HepG2 (cell line): ENCODE measurements around the gene NINL. TPM values are rescaled to one million over a fixed set of nuclear protein-coding genes. Genes with fewer than 3 reads are reported as not detected.
A peak's percentile ranks its signal among the peaks of the same experiment; 100 is the strongest.

ENCODE experiments used
- ATAC-seq: fragments of 200-7000 bp; cut with Tn5 transposase; 3 replicates; pipeline ENCODE4 v1.9.1; 2020; ENCODE audit warnings: mild to moderate bottlenecking, moderate library complexity
- BruUV-seq: library from RNA; stranded (reverse); fragments of 400-500 nt; replicated peaks from 2 replicates; lab custom pipeline; 2021; lab: Mats Ljungman, UMichigan
- CTCF ChIA-PET: fragments of 300-600 bp; formaldehyde crosslinking; extraction: SDS; loops from one replicate; lab custom pipeline; 2021; ENCODE audit warnings: low total read pairs, inconsistent platforms, low intra/inter-chr PET ratio; lab: Yijun Ruan, JAX
- POLR2A ChIA-PET: fragments of 350-600 bp; sonication (Branson Sonifier 250); formaldehyde crosslinking; loops from one replicate; lab custom pipeline; 2020; ENCODE audit warnings: antibody characterized with exemption, inconsistent platforms; lab: Yijun Ruan, JAX
- DNase-seq: peaks from one replicate; pipeline ENCODE4 v3.0.0-alpha.2; 2015; ENCODE audit warnings: low spot score
- FAIRE-seq: peaks from 3 replicates; lab custom pipeline; 2011; peaks lifted over from hg19 to GRCh38; lab: Jason Lieb, UNC
- H2AFZ ChIP-seq: one replicate; pipeline ENCODE4 v1.6.1; 2011; ENCODE audit warnings: low read length, inconsistent platforms
- H3K27ac ChIP-seq: fragments of 300-600 bp; 3 replicates; pipeline ENCODE4 v1.8.0; 2011; ENCODE audit warnings: mixed run types, mild to moderate bottlenecking, mixed read lengths, low read length, inconsistent platforms; ENCODE audit not compliant: insufficient read depth; ENCODE audit errors: extremely low read length
- H3K27me3 ChIP-seq, 2 experiments: fragments of 200-600 bp in 1 of 2; 2 replicates in 1 of 2; 3 replicates in 1 of 2; pipeline versions ENCODE4 v1.6.0 to v1.8.0; 2011; ENCODE audit warnings: low read length in 2 of 2, mild to moderate bottlenecking in 2 of 2, moderate library complexity in 2 of 2, inconsistent platforms in 1 of 2; ENCODE audit not compliant: insufficient read depth in 2 of 2, control insufficient read depth in 1 of 2
- H3K36me3 ChIP-seq, 2 experiments: fragments of 200-600 bp in 1 of 2; replicated peaks in 1 of 2; 2 replicates in 1 of 2; 3 replicates in 1 of 2; pipeline versions ENCODE4 v1.5.1 to v1.8.0; 2011; ENCODE audit warnings: low read length in 2 of 2, inconsistent platforms in 1 of 2; ENCODE audit not compliant: insufficient read depth in 2 of 2, control insufficient read depth in 1 of 2
- H3K4me1 ChIP-seq: 2 replicates; pipeline ENCODE4 v1.5.1; 2012; ENCODE audit warnings: low read length, inconsistent platforms; ENCODE audit not compliant: insufficient read depth
- H3K4me2 ChIP-seq: 2 replicates; pipeline ENCODE4 v1.6.0; 2011; ENCODE audit warnings: low read depth, low read length, inconsistent platforms
- H3K4me3 ChIP-seq, 3 experiments: fragments of 200-600 bp in 1 of 3; sonication (generic), shearing (Covaris generic) in 1 of 3; replicated peaks in 1 of 3; 2 replicates each; pipeline ENCODE4 v1.5.1; 2011 to 2016; ENCODE audit warnings: low read length in 3 of 3, inconsistent platforms in 2 of 3, low read depth in 2 of 3, mild to moderate bottlenecking in 2 of 3, control low read depth in 1 of 3, mixed read lengths in 1 of 3; ENCODE audit not compliant: insufficient read depth in 1 of 3
- H3K79me2 ChIP-seq: one replicate; pipeline ENCODE4 v1.6.1; 2011; ENCODE audit warnings: low read length, inconsistent platforms; ENCODE audit not compliant: insufficient read depth
- H3K9ac ChIP-seq: 2 replicates; pipeline ENCODE4 v1.6.0; 2011; ENCODE audit warnings: mild to moderate bottlenecking, low read depth, low read length, inconsistent platforms; ENCODE audit not compliant: insufficient read depth
- H3K9me3 ChIP-seq: 2 replicates; pipeline ENCODE4 v1.5.1; 2012; ENCODE audit warnings: mild to moderate bottlenecking, low read length
- H4K20me1 ChIP-seq: 2 replicates; pipeline ENCODE4 v1.6.0; 2011; ENCODE audit warnings: inconsistent platforms, mild to moderate bottlenecking, low read length, moderate library complexity; ENCODE audit not compliant: insufficient read depth
- AGO1 ChIP-seq: fragments of 200-400 bp; formaldehyde crosslinking; IDR thresholded peaks from 2 replicates; pipeline ENCODE4 v1.6.1; 2017; ENCODE audit warnings: mild to moderate bottlenecking, low read depth, low read length, moderate library complexity; ENCODE audit not compliant: poor library complexity, severe bottlenecking
- ATF3 ChIP-seq: sonication (generic); formaldehyde crosslinking; IDR thresholded peaks from 2 replicates; pipeline ENCODE4 v1.4.0; 2020; ENCODE audit warnings: missing genetic modification reagents
- CTCF ChIP-seq: sonication (generic); formaldehyde crosslinking; IDR thresholded peaks from 2 replicates; pipeline ENCODE4 v1.5.0; 2020; ENCODE audit warnings: mild to moderate bottlenecking, missing genetic modification reagents, moderate library complexity
- FOSL1 ChIP-seq: sonication (generic); formaldehyde crosslinking; IDR thresholded peaks from 2 replicates; pipeline ENCODE4 v1.9.0; 2021; ENCODE audit warnings: missing genetic modification reagents, borderline replicate concordance
- LCORL ChIP-seq, 2 experiments: fragments of 450-650 bp in 1 of 2; sonication (generic) in 1 of 2; formaldehyde crosslinking in 1 of 2; IDR thresholded peaks; 2 replicates each; pipeline versions ENCODE4 v1.5.0 to v1.6.1; 2017 to 2020; ENCODE audit warnings: antibody characterized with exemption in 1 of 2, missing genetic modification reagents in 1 of 2
- MAF1 ChIP-seq: sonication (generic); formaldehyde crosslinking; IDR thresholded peaks from 2 replicates; pipeline ENCODE4 v1.5.0; 2020; ENCODE audit warnings: missing genetic modification reagents, borderline replicate concordance
- SMYD3 ChIP-seq: sonication (generic); formaldehyde crosslinking; IDR thresholded peaks from 2 replicates; pipeline ENCODE4 v1.8.1; 2023; ENCODE audit warnings: mild to moderate bottlenecking, missing genetic modification reagents
- YEATS2 ChIP-seq: sonication (generic); formaldehyde crosslinking; IDR thresholded peaks from 2 replicates; pipeline ENCODE4 v1.4.0; 2020; ENCODE audit warnings: missing genetic modification reagents, borderline replicate concordance
- ZNF121 ChIP-seq: sonication (generic); formaldehyde crosslinking; IDR thresholded peaks from 2 replicates; pipeline ENCODE4 v1.5.0; 2020; ENCODE audit warnings: mild to moderate bottlenecking, missing genetic modification reagents
- ZNF281 ChIP-seq: sonication (generic); formaldehyde crosslinking; IDR thresholded peaks from 2 replicates; pipeline ENCODE4 v1.4.0; 2020; ENCODE audit warnings: missing genetic modification reagents, borderline replicate concordance
- WGBS: methylation state at CpG from one replicate; pipeline ENCODE4 v1.1.6; 2017; ENCODE audit warnings: low lambda C conversion rate; 5-methylcytosine and 5-hydroxymethylcytosine counted together
- in situ Hi-C: cut with HindIII; loops from 2 replicates; pipeline ENCODE4 v1.10.0; 2017; ENCODE audit warnings: low pct_unique_long_range_greater_than_20kb; ENCODE audit not compliant: extremely low pct_ligation_motif_present
- intact Hi-C: fragments of 100-400 bp; cut with micrococcal nuclease; formaldehyde crosslinking; loops from one replicate; pipeline ENCODE4 v1.10.0; 2022; ENCODE audit not compliant: unreplicated experiment
- polyA plus RNA-seq, 8 experiments: library from polyadenylated mRNA; depleted of rRNA in 3 of 8; stranded (reverse) in 7 of 8; unstranded in 1 of 8; fragments of >200 nt; fragmentation: Illumina TruSeq in 4 of 8; extraction: Trizol in 4 of 8; gene quantifications; 2 replicates each; pipeline versions ENCODE4 v1.2.1 to v1.2.3, GENCODE V29; 2011 to 2016; ENCODE audit warnings: low read depth in 4 of 8, missing spikeins in 1 of 8, mixed read lengths in 1 of 8; ENCODE audit not compliant: insufficient read depth in 1 of 8
- total RNA-seq, 5 experiments: library from RNA; depleted of rRNA; stranded (reverse); fragments of >200 nt; fragmentation: Illumina TruSeq; extraction: Trizol; gene quantifications; 2 replicates each; pipeline ENCODE4 v1.2.3, GENCODE V29; 2016; ENCODE audit warnings: low read depth in 1 of 5

NINL gene
- total and polyA plus RNA-seq, 2 of the 13 experiments (the other 11 are each of a cell fraction or from before 2014, with no cell fraction given) = 32.3 to 34.3 TPM

GRCh38 chr20:25566821-25567220 is 18.5 kb downstream of the NINL start:
- no peak for FAIRE-seq
- POLR2A ChIA-PET = no interaction called here
- intact Hi-C loops = no loop called here

GRCh38 chr20:25565578-25566157 is 19.7 kb downstream of the NINL start:
- Histone ChIP-seq H3K4me3 (no peak overlapping the region), H3K9me3 (no peaks in the 10 kb centered on the region), H3K36me3 (peaks cover 3 to 9% of the 10 kb centered on the region in 2 experiments), H3K27ac (no peak overlapping the region), H3K79me2 (peaks cover 76% of the 10 kb centered on the region), H4K20me1 (peaks cover 15% of the 10 kb centered on the region), H3K4me2 (no peak overlapping the region), H3K9ac (no peak overlapping the region), H3K4me1 (peaks cover 31% of the 10 kb centered on the region), H3K27me3 (no peaks in the 10 kb centered on the region), H2AFZ (no peak overlapping the region)
- ATAC-seq = peak; percentile 79
- 86% methylated on average over 6 of the region's 6 CpGs for WGBS
- no peak for FAIRE-seq
- BruUV-seq = TSS peak; percentile 6
- DNase-seq = peak; percentile 41
- CTCF ChIA-PET = no interaction called here
- POLR2A ChIA-PET = interaction anchor here (1.6 kb wide), 1 partner anchor 14 kb away, joined by 3 read pairs; no protein-coding TSS in a partner anchor
- in situ Hi-C loops (no loop called here), intact Hi-C loops (no loop called here)
- TF ChIP-seq CTCF (CRISPR knock-in tag) = peak; percentile 58
- no peak for TF ChIP-seq FOSL1 (CRISPR knock-in tag)
- TF ChIP-seq ZNF281 (CRISPR knock-in tag) = no peak
- no peak for TF ChIP-seq LCORL (IDR thresholded peaks at IDR 0.05)
- TF ChIP-seq LCORL (CRISPR knock-in tag; IDR thresholded peaks at IDR 0.05) = no peak
- TF ChIP-seq MAF1 (CRISPR knock-in tag) = no peak
- TF ChIP-seq AGO1 = no peak
- TF ChIP-seq YEATS2 (CRISPR knock-in tag) = no peak
- 0 out of 2 replicates have a peak, but pooled peaks have one; percentile 25 for TF ChIP-seq ATF3 (CRISPR knock-in tag)

More at GRCh38 chr20:25566821-25567220, 18.5 kb downstream of the NINL start:
- no TSS peak for BruUV-seq
- 95% methylated on average over 2 of the region's 2 CpGs for WGBS
- no peak overlapping the region for H3K4me3 ChIP-seq
- H3K9ac ChIP-seq = no peak overlapping the region
- H2AFZ ChIP-seq = no peak overlapping the region
- no peak overlapping the region for H3K27ac ChIP-seq
- no peaks in the 10 kb centered on the region for H3K27me3 ChIP-seq
- H3K4me1 ChIP-seq = peaks cover 36% of the 10 kb centered on the region
- peak; percentile 82 for TF ChIP-seq ZNF121
- TF ChIP-seq SMYD3 = no peak
- TF ChIP-seq, all 625 proteins: peak for 1
- Histone ChIP-seq H3K36me3 (peaks cover 5 to 15% of the 10 kb centered on the region in 2 experiments), H3K4me2 (no peak overlapping the region), H3K79me2 (peaks cover 86% of the 10 kb centered on the region), H3K9me3 (no peaks in the 10 kb centered on the region), H4K20me1 (peaks cover 15% of the 10 kb centered on the region)
- no peak for ATAC-seq
- CTCF ChIA-PET = no interaction called here
- in situ Hi-C loops = no loop called here
- no peak for DNase-seq
